ENCODE data around the gene MEF2B. TPM values are rescaled to one million over a fixed set of nuclear protein-coding genes. Genes with fewer than 3 reads are reported as not detected.
A peak's percentile ranks its signal among the peaks of the same experiment; 100 is the strongest.

MEF2B gene
- total and polyA plus RNA-seq, 10 of the 15 experiments (the other 5 are each of a cell fraction or from before 2014, with no cell fraction given): 0.09 to 33.0 (median 8.9) TPM

DNA sequence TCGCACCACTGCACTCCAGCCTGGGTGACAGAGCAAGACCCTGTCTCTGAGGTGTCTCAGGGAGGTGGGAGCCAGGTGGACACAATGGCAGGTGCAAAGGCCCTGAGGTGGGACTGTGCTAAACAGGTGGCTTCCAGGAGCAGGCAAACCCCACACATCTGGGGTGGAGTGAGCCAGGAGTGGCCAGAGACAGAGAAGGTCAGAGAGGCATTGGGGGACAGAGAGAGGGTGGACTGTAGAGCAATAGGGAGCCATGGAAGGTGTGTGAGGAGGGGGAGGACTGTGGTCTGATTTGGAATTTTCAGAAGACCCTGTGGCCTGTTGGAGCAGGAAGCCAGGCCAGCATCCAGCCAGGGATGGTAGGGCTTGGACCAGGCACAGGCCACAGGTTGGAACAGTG, 4.7 kb downstream of the MEF2B start (continued):
- TF ChIP-seq RELB (IDR thresholded peaks at IDR 0.05; ENCODE audit: low read depth): no peak
- TF ChIP-seq TBL1XR1 (IDR thresholded peaks at IDR 0.05; ENCODE audit: low read depth, low read length): no peak
- TF ChIP-seq ZNF592 (IDR thresholded peaks at IDR 0.05): no peak

- H2AFZ ChIP-seq (ENCODE audit: control insufficient read depth, low read depth, low read length): no peak overlapping the region
- H3K27ac ChIP-seq (ENCODE audit: control insufficient read depth, insufficient read depth): no peak overlapping the region
- WGBS (ENCODE audit: insufficient coverage, insufficient replicate concordance, low lambda C conversion rate, missing lambda C conversion rate): 74% methylated on average over 7 of the region's 7 CpGs
- peaks cover 3% of the 10 kb centered on the region for H3K79me2 ChIP-seq (ENCODE audit: control insufficient read depth, insufficient read depth, low read length)
- H4K20me1 ChIP-seq (ENCODE audit: control insufficient read depth, insufficient read depth): no peaks in the 10 kb centered on the region
- no peaks in the 10 kb centered on the region; a peak in 1 of 4 replicates for H3K36me3 ChIP-seq (ENCODE audit: control insufficient read depth in 2 of 2, insufficient read depth in 2 of 2, low read length in 1 of 2)
- H3K4me1 ChIP-seq (ENCODE audit: control insufficient read depth, insufficient read depth, low read length): peaks cover 40% of the 10 kb centered on the region
- FAIRE-seq: no peak
- POLR2A ChIA-PET: interaction anchor here (0.6 kb wide), 1 partner anchor 30 kb away, joined by 5 read pairs; no protein-coding TSS in a partner anchor
- intact Hi-C loops (cut with micrococcal nuclease; ENCODE audit: unreplicated experiment) (no loop called here), in situ Hi-C loops (cut with MboI) (no loop called here)
- H3K4me2 ChIP-seq (ENCODE audit: control insufficient read depth, insufficient read depth): no peak overlapping the region
- H3K9me3 ChIP-seq (replicated peaks; ENCODE audit: control insufficient read depth, insufficient read depth, low read length): no peaks in the 10 kb centered on the region
- no peak overlapping the region for H3K9ac ChIP-seq (ENCODE audit: control insufficient read depth, insufficient read depth, low read length)
- no TSS peak for BruUV-seq (replicated peaks)
- CTCF ChIA-PET: interaction anchor here (0.8 to 11.3 kb wide), 3 partner anchors 10 to 15 kb away, joined by 3 to 135 read pairs (median 57); no protein-coding TSS in a partner anchor
- no peak for ATAC-seq
- no peak for DNase-seq (ENCODE audit: low read depth, low spot score)
- SMC1A ChIA-PET (ENCODE audit: uncharacterized antibody, unreplicated experiment): interaction anchor here (2.7 kb wide), 1 partner anchor 13 kb away, joined by 18 read pairs; no protein-coding TSS in a partner anchor
- no peak overlapping the region for H3K4me3 ChIP-seq
- RAD21 ChIA-PET (ENCODE audit: unreplicated experiment): interaction anchor here (17.5 kb wide), 1 partner anchor 11 kb away, joined by 394 read pairs; the partner anchor contains the start of gene MEF2B
- H3K27me3 ChIP-seq (replicated peaks in 1 of 2; ENCODE audit: control insufficient read depth in 2 of 2, insufficient read depth in 2 of 2, low read length in 1 of 2): no peaks in the 10 kb centered on the region
- TF ChIP-seq FOXK2 (IDR thresholded peaks at IDR 0.05) (no peak), CBX3 (IDR thresholded peaks at IDR 0.05; ENCODE audit: borderline replicate concordance, low read depth) (no peak), IKZF2 (IDR thresholded peaks at IDR 0.05) (0 out of 4 replicates have a peak, but pooled peaks of 1 of the 2 experiments have one; percentile 1), BCL3 (IDR thresholded peaks at IDR 0.05; ENCODE audit: borderline replicate concordance, insufficient read depth, low read depth, low read length, poor library complexity, severe bottlenecking) (no peak), IKZF1 (conservative IDR thresholded peaks at IDR 0.05) (peak; percentile 20; the same call in 1 of the 2 replicates)
- TF ChIP-seq, protein P1, sequence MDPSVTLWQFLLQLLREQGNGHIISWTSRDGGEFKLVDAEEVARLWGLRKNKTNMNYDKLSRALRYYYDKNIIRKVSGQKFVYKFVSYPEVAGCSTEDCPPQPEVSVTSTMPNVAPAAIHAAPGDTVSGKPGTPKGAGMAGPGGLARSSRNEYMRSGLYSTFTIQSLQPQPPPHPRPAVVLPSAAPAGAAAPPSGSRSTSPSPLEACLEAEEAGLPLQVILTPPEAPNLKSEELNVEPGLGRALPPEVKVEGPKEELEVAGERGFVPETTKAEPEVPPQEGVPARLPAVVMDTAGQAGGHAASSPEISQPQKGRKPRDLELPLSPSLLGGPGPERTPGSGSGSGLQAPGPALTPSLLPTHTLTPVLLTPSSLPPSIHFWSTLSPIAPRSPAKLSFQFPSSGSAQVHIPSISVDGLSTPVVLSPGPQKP (IDR thresholded peaks at IDR 0.05; ENCODE audit: low read depth, low read length): no peak
These were observed 7.6 kb downstream of the MEF2B start for GRCh38 chr19:19162495-19162894.
